OCI-LY1 (cell line): Measurements from ENCODE around the gene CNTN5.

Source experiments
- H2AFZ ChIP-seq: fragments of 200-600 bp; sonication (generic), shearing (Covaris generic); 2 replicates; pipeline ENCODE4 v1.6.0; 2014; ENCODE audit warnings: antibody characterized with exemption, mild to moderate bottlenecking, low read length
- H3F3A ChIP-seq: fragments of 200-600 bp; sonication (generic), shearing (Covaris generic); 2 replicates; pipeline ENCODE4 v1.6.0; 2014; ENCODE audit warnings: mild to moderate bottlenecking, antibody characterized with exemption, low read length, moderate library complexity; ENCODE audit not compliant: insufficient read depth
- H3K27ac ChIP-seq: fragments of 200-600 bp; sonication (generic); 2 replicates; pipeline ENCODE4 v1.5.1; 2014; ENCODE audit warnings: low read length, mixed run types, mild to moderate bottlenecking, low read depth; ENCODE audit not compliant: poor library complexity, severe bottlenecking
- H3K27me3 ChIP-seq: fragments of 200-600 bp; sonication (generic); 2 replicates; pipeline ENCODE4 v1.6.0; 2014; ENCODE audit warnings: antibody characterized with exemption, mild to moderate bottlenecking, low read length, moderate library complexity; ENCODE audit not compliant: insufficient read depth
- H3K36me3 ChIP-seq: fragments of 200-600 bp; sonication (generic); 2 replicates; pipeline ENCODE4 v1.6.1; 2014; ENCODE audit warnings: mild to moderate bottlenecking, antibody characterized with exemption, low read length, moderate library complexity, mixed read lengths; ENCODE audit not compliant: insufficient read depth
- H3K4me1 ChIP-seq: fragments of 200-600 bp; sonication (generic); 2 replicates; pipeline ENCODE4 v1.5.1; 2014; ENCODE audit warnings: mild to moderate bottlenecking, low read length, moderate library complexity; ENCODE audit not compliant: insufficient read depth, severe bottlenecking
- H3K4me2 ChIP-seq: fragments of 200-600 bp; sonication (generic), shearing (Covaris generic); 2 replicates; pipeline ENCODE4 v1.6.1; 2014; ENCODE audit warnings: low read length
- H3K4me3 ChIP-seq: fragments of 200-600 bp; sonication (generic); 2 replicates; pipeline ENCODE4 v1.5.1; 2014; ENCODE audit warnings: low read length, low read depth, mild to moderate bottlenecking, mixed read lengths; ENCODE audit not compliant: poor library complexity, severe bottlenecking
- H3K79me2 ChIP-seq: fragments of 200-600 bp; shearing (Covaris generic); 2 replicates; pipeline ENCODE4 v1.6.1; 2016; ENCODE audit warnings: mixed run types, low read length, mixed read lengths; ENCODE audit not compliant: insufficient read depth
- H3K9ac ChIP-seq: fragments of 200-600 bp; sonication (generic), shearing (Covaris generic); 2 replicates; pipeline ENCODE4 v1.6.1; 2014; ENCODE audit warnings: mild to moderate bottlenecking, low read length, mixed read lengths
- H3K9me2 ChIP-seq: fragments of 200-600 bp; sonication (generic), shearing (Covaris generic); 2 replicates; pipeline ENCODE4 v1.6.1; 2014; ENCODE audit warnings: low read depth, mild to moderate bottlenecking, low read length, mixed read lengths
- H3K9me3 ChIP-seq: fragments of 200-600 bp; shearing (Covaris generic); 2 replicates; pipeline ENCODE4 v1.6.1; 2014; ENCODE audit warnings: low read length, mixed read lengths
- H4K20me1 ChIP-seq: fragments of 200-600 bp; sonication (generic), shearing (Covaris generic); 2 replicates; pipeline ENCODE4 v1.6.0; 2016; ENCODE audit warnings: mild to moderate bottlenecking, low read length; ENCODE audit not compliant: insufficient read depth
- CTCF ChIP-seq: fragments of 200-600 bp; sonication (generic), shearing (Covaris generic); IDR thresholded peaks from 2 replicates; pipeline ENCODE4 v1.5.1; 2017; ENCODE audit warnings: mild to moderate bottlenecking, antibody characterized with exemption, low read length, moderate library complexity, mixed read lengths
- EZH2 ChIP-seq: fragments of 200-600 bp; sonication (generic), shearing (Covaris generic); IDR thresholded peaks from 2 replicates; pipeline ENCODE4 v1.8.0; 2017; ENCODE audit warnings: borderline replicate concordance, mixed run types, mild to moderate bottlenecking, antibody characterized with exemption, low read length, moderate library complexity, mixed read lengths

CNTN5 gene

GRCh38 chr11:99759787-99760186 lies 739.0 kb downstream of the CNTN5 start:
- no peak overlapping the region for H3K27ac ChIP-seq
- no peaks in the 10 kb centered on the region for H3K4me1 ChIP-seq
- no peak overlapping the region for H3K4me2 ChIP-seq
- TF ChIP-seq EZH2 (no peak), CTCF (no peak)
- H3K36me3 ChIP-seq, result no peaks in the 10 kb centered on the region
- no peak overlapping the region for H3K9ac ChIP-seq
- H3K79me2 ChIP-seq, result no peaks in the 10 kb centered on the region
- no peaks in the 10 kb centered on the region for H3K9me3 ChIP-seq
- no peaks in the 10 kb centered on the region for H3K9me2 ChIP-seq
- no peaks in the 10 kb centered on the region for H3K27me3 ChIP-seq
- no peaks in the 10 kb centered on the region for H4K20me1 ChIP-seq
- H3F3A ChIP-seq, result no peaks in the 10 kb centered on the region
- no peak overlapping the region for H3K4me3 ChIP-seq
- H2AFZ ChIP-seq, result no peak overlapping the region

- no peaks in the 10 kb centered on the region for H4K20me1 ChIP-seq
- H3K27ac ChIP-seq, result no peak overlapping the region
- no peak overlapping the region for H2AFZ ChIP-seq
- H3K9me3 ChIP-seq, result no peaks in the 10 kb centered on the region
- no peak overlapping the region for H3K4me2 ChIP-seq
- H3K9ac ChIP-seq, result no peak overlapping the region
- no peaks in the 10 kb centered on the region for H3K36me3 ChIP-seq
- H3K4me1 ChIP-seq, result no peaks in the 10 kb centered on the region
- TF ChIP-seq CTCF, result no peak
- no peak for TF ChIP-seq EZH2
- no peak overlapping the region for H3K4me3 ChIP-seq
- no peaks in the 10 kb centered on the region for H3K9me2 ChIP-seq
- H3K79me2 ChIP-seq, result no peaks in the 10 kb centered on the region
- H3F3A ChIP-seq, result no peaks in the 10 kb centered on the region
- H3K27me3 ChIP-seq, result no peaks in the 10 kb centered on the region
These were observed 746.1 kb downstream of the CNTN5 start for GRCh38 chr11:99766811-99767210.

DNA sequence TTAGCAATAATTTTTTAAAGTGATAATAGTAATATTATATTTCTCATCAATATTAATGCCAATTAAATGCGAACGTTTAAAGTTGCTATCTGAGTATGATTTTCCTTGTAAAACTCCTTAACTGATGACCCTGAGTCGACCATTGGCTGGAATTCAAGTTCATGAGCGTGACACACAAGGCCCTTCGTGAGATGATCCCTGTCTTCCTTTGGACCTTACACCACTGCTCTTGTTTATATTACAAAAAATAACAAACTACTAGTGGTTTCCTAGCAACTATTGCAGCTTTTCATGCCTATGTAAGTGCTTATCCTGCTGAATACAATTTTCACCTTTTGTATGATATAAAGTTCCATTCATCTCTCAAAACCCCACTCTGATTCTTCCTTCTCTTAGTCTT lies 752.9 kb downstream of the CNTN5 start:
- Histone ChIP-seq H2AFZ (no peak overlapping the region), H3K27ac (no peak overlapping the region), H3K27me3 (no peaks in the 10 kb centered on the region), H3K36me3 (no peaks in the 10 kb centered on the region), H3K79me2 (no peaks in the 10 kb centered on the region), H4K20me1 (no peaks in the 10 kb centered on the region), H3K4me1 (no peaks in the 10 kb centered on the region), H3K4me3 (no peak overlapping the region), H3K9ac (no peak overlapping the region), H3F3A (no peaks in the 10 kb centered on the region), H3K9me2 (no peaks in the 10 kb centered on the region), H3K9me3 (no peaks in the 10 kb centered on the region), H3K4me2 (no peak overlapping the region)
- no peak for TF ChIP-seq CTCF
- TF ChIP-seq EZH2, result no peak
